Thymus (tissue), 11 donors: ENCODE results near the gene UBE2J1. TPM values are rescaled to one million over a fixed set of nuclear protein-coding genes. Genes with fewer than 3 reads are reported as not detected.
A peak's percentile ranks its signal among the peaks of the same experiment; 100 is the strongest.
"Not testable (repeated sequence)": the region's sequence is repeated elsewhere in the genome, so short reads cannot be mapped to it uniquely, and the experiment has no call there.

Experiments
- DNase-seq, 9 donors: peaks; one replicate each; pipeline ENCODE4 v3.0.0-alpha.2; 2013; ENCODE audit warnings: low spot score in 9 of 9, low read depth in 6 of 9, missing footprints in 1 of 9
- H3K27ac ChIP-seq, 2 donors: one replicate each; pipeline ENCODE4 v1.5.1; 2013; ENCODE audit warnings: control low read depth in 1 of 2, low read depth in 1 of 2, low read length in 1 of 2, mild to moderate bottlenecking in 1 of 2, moderate library complexity in 1 of 2
- H3K27me3 ChIP-seq, 2 donors: one replicate each; pipeline ENCODE4 v1.5.1; 2013; ENCODE audit warnings: low read length in 1 of 2; ENCODE audit not compliant: control insufficient read depth in 2 of 2, insufficient read depth in 1 of 2
- H3K36me3 ChIP-seq, 2 donors: one replicate each; pipeline ENCODE4 v1.5.1; 2013; ENCODE audit warnings: low read length in 1 of 2, mild to moderate bottlenecking in 1 of 2, moderate library complexity in 1 of 2; ENCODE audit not compliant: control insufficient read depth in 2 of 2, insufficient read depth in 2 of 2
- H3K4me1 ChIP-seq, 2 donors: one replicate each; pipeline ENCODE4 v1.5.1; 2013; ENCODE audit warnings: low read length in 2 of 2; ENCODE audit not compliant: control insufficient read depth in 2 of 2, insufficient read depth in 2 of 2
- H3K4me3 ChIP-seq, 2 donors: one replicate each; pipeline ENCODE4 v1.5.1; 2013; ENCODE audit warnings: low read length in 2 of 2, control low read depth in 1 of 2, mild to moderate bottlenecking in 1 of 2
- H3K9me3 ChIP-seq, 2 donors: one replicate each; pipeline ENCODE4 v1.5.1; 2013; ENCODE audit warnings: low read length in 1 of 2, mild to moderate bottlenecking in 1 of 2; ENCODE audit not compliant: control insufficient read depth in 2 of 2, insufficient read depth in 1 of 2
- WGBS: extraction: QIAGEN DNeasy Blood & Tissue Kit; methylation state at CpG from one replicate; pipeline ENCODE4 v1.1.7; 2013; 5-methylcytosine and 5-hydroxymethylcytosine counted together
- polyA plus RNA-seq: library from polyadenylated mRNA; stranded (reverse); fragments of 200-250 nt; gene quantifications from one replicate; pipeline ENCODE4 v1.2.3, GENCODE V29; 2013
- total RNA-seq: library from RNA; stranded (reverse); fragments of 120-200 nt; gene quantifications from one replicate; pipeline ENCODE4 v1.2.4, GENCODE V29; 2013
- donor health status: healthy.

Gene UBE2J1
- total and polyA plus RNA-seq, 2 donors = 41.2 to 45.7 TPM

- H3K27ac ChIP-seq = no peak overlapping the region
- DNase-seq = no peak
- no peaks in the 10 kb centered on the region for H3K27me3 ChIP-seq
- peaks cover 0 to 5% of the 10 kb centered on the region in 2 donors for H3K9me3 ChIP-seq
- WGBS = 97% methylated on average over 10 of the region's 10 CpGs
- H3K4me3 ChIP-seq = no peak overlapping the region
- H3K36me3 ChIP-seq = peaks cover 0 to 3% of the 10 kb centered on the region in 2 donors
- H3K4me1 ChIP-seq = peaks cover 13 to 15% of the 10 kb centered on the region in 2 donors
Observed at GRCh38 chr6:89302936-89303335, 49.6 kb downstream of the UBE2J1 start.

DNA sequence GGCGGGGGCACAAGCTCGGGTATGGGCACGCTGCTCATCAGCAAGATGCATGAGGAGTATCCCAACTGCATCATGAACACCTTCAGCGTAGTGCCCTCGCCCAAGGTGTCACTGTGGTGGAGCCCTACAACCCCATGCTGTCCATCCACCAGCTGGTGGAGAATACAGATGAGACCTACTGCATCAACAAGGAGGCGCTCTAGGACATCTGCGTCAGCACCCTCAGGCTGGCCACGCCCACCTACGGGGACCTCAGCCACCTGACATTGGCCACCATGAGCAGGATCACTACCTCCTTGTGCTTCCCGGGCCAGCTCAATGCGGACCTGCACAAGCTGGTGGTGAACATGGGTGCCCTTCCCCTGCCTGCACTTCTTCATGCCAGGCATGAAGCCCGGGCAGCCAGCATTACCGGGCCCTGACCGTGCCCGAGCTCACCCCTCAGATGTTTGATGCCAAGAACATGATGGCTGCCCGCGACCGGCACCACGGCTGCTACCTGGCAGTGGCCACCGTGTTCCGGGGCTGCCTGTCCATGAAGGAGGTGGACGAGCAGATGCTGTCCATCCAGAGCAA, 50.2 kb downstream of the UBE2J1 start:
- Histone ChIP-seq H3K27me3 (no peaks in the 10 kb centered on the region), H3K4me1 (peaks cover 15 to 19% of the 10 kb centered on the region in 2 donors), H3K36me3 (peaks cover 0 to 3% of the 10 kb centered on the region in 2 donors), H3K9me3 (peaks cover 0 to 5% of the 10 kb centered on the region in 2 donors), H3K27ac (no peak overlapping the region), H3K4me3 (no peak overlapping the region)
- no peak for DNase-seq
- 95% methylated on average over 22 of the region's 22 CpGs for WGBS

GRCh38 chr6:89301586-89302194, 50.8 kb downstream of the UBE2J1 start:
- peaks cover 0 to 3% of the 10 kb centered on the region in 2 donors for H3K36me3 ChIP-seq
- H3K9me3 ChIP-seq = peaks cover 0 to 5% of the 10 kb centered on the region in 2 donors
- DNase-seq = no peak
- H3K27me3 ChIP-seq = no peaks in the 10 kb centered on the region
- 98% methylated on average over 25 of the region's 25 CpGs for WGBS
- H3K4me3 ChIP-seq = no peak overlapping the region
- H3K4me1 ChIP-seq = peaks cover 15 to 19% of the 10 kb centered on the region in 2 donors
- H3K27ac ChIP-seq = no peak overlapping the region

DNA sequence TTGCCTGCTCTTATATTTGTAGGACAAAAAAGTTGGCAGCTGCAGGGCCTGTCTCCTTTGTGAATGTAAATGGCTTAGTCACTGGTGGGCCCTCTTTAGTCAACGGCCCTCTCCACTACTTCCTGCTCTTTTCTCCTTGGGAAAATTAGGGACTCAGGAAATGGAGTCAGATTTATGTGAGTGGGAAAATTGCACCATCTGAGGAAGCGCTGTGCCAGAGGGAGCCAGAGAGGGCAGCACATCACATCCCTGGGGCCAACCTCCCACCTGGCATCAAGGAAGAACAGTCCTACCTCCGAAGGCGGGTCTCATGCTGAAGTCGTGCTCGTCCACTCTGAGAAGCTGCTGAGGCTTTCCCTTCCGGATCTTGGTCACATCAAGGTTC, 53.1 kb downstream of the UBE2J1 start:
- 93% methylated on average over 7 of the region's 7 CpGs for WGBS
- peaks cover 15 to 19% of the 10 kb centered on the region in 2 donors for H3K4me1 ChIP-seq
- no peaks in the 10 kb centered on the region for H3K27me3 ChIP-seq
- H3K36me3 ChIP-seq = peaks cover 0 to 3% of the 10 kb centered on the region in 2 donors
- no peak overlapping the region for H3K27ac ChIP-seq
- peaks cover 0 to 5% of the 10 kb centered on the region in 2 donors for H3K9me3 ChIP-seq
- no peak for DNase-seq
- H3K4me3 ChIP-seq = no peak overlapping the region

- peaks cover 0 to 3% of the 10 kb centered on the region in 2 donors for H3K36me3 ChIP-seq
- H3K4me3 ChIP-seq = no peak overlapping the region
- peaks cover 0 to 5% of the 10 kb centered on the region in 2 donors for H3K9me3 ChIP-seq
- H3K27me3 ChIP-seq = no peaks in the 10 kb centered on the region
- peaks cover 15 to 19% of the 10 kb centered on the region in 2 donors for H3K4me1 ChIP-seq
- 91% methylated on average over 4 of the region's 4 CpGs for WGBS
- peak overlapping the region in 1 of 2 donors; percentile 72 for H3K27ac ChIP-seq
- peak in 5 of 9 donors; percentile 12 to 57 (median 27) for DNase-seq
Observed at GRCh38 chr6:89298680-89299465, 53.6 kb downstream of the UBE2J1 start.

DNA sequence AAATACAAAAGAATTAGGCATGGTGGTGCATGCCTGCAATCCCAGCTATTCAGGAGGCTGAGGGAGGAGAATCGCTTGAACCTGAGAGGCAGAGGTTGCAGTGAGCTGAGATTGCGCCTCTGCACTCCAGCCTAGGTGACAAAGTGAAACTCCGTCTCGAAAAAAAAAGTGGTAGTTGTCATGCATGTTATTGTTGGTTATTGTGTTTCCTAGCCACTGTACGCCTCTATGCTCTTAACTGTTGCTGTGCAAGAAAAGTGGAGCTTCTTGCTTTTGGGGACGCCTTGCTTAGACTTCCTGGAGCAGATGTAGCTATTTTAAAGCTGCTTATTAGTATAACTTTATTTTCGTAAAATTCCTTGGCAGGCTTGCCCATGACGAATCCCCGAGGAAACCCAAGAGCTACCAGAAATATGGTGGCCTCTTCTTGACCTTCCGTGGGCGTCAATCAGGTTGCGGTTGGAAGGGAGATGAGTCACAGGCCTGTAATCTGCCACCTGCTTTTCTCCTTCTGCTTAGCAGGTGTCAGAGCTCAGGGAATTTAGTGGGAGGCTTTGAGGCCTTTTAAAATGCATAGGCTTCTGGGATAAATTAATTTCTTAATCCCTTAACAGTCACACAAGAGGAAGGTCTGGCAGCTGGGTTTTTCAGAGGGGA, 54.7 kb downstream of the UBE2J1 start:
- Histone ChIP-seq H3K27ac (peak overlapping the region; percentile 46 to 72), H3K4me3 (no peak overlapping the region), H3K36me3 (peaks cover 0 to 3% of the 10 kb centered on the region in 2 donors), H3K4me1 (peaks cover 15 to 19% of the 10 kb centered on the region in 2 donors), H3K27me3 (no peaks in the 10 kb centered on the region), H3K9me3 (peaks cover 0 to 5% of the 10 kb centered on the region in 2 donors)
- peak in 6 of 9 donors; percentile 35 to 72 (median 48) for DNase-seq
- 38% methylated on average over 12 of the region's 12 CpGs for WGBS

GRCh38 chr6:89295981-89296380, 56.5 kb downstream of the UBE2J1 start:
- no peaks in the 10 kb centered on the region for H3K27me3 ChIP-seq
- peaks cover 0 to 3% of the 10 kb centered on the region in 2 donors for H3K36me3 ChIP-seq
- no peak overlapping the region for H3K4me3 ChIP-seq
- peaks cover 15 to 19% of the 10 kb centered on the region in 2 donors for H3K4me1 ChIP-seq
- no peak for DNase-seq
- no peak overlapping the region for H3K27ac ChIP-seq
- no peaks in the 10 kb centered on the region for H3K9me3 ChIP-seq
- 94% methylated on average over 2 of the region's 2 CpGs for WGBS

DNA sequence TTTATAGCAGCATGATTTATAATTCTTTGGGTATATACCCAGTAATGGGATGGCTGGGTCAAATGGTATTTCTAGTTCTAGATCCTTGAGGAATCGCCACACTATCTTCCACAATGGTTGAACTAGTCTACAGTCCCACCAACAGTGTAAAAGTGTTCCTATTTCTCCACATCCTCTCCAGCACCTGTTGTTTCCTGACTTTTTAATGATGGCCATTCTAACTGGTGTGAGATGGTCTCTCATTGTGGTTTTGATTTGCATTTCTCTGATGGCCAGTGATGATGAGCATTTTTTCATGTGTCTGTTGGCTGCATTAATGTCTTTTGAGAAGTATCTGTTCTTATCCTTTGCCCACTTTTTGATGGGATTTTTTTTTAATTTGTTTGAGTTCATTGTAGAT, 57.4 kb downstream of the UBE2J1 start:
- H3K4me3 ChIP-seq, H3K36me3 ChIP-seq, H3K27me3 ChIP-seq, H3K27ac ChIP-seq, DNase-seq, H3K9me3 ChIP-seq: not testable (repeated sequence)
- H3K4me1 ChIP-seq = peaks cover 15 to 19% of the 10 kb centered on the region in 2 donors
- WGBS = 96% methylated on average over 1 of the region's 1 CpG
